Measurements from ENCODE around the gene PRUNE2.
"Not testable (repeated sequence)": the region's sequence is repeated elsewhere in the genome, so short reads cannot be mapped to it uniquely, and the experiment has no call there.

PRUNE2 gene

GRCh38 chr9:76868897-76869296 is 37.0 kb downstream of the PRUNE2 start:
- H3K9me3 Mint-ChIP-seq = no peaks in the 10 kb centered on the region
- H3K4me1 Mint-ChIP-seq (ENCODE audit: low read depth) = no peaks in the 10 kb centered on the region
- H3K4me3 Mint-ChIP-seq = no peak overlapping the region
- H3K27me3 Mint-ChIP-seq (ENCODE audit: low read depth) = peaks cover 10% of the 10 kb centered on the region
- H3K27ac Mint-ChIP-seq = no peak overlapping the region
- no peaks in the 10 kb centered on the region for H3K36me3 Mint-ChIP-seq (ENCODE audit: low read depth)

GRCh38 chr9:76866689-76867088 is 39.2 kb downstream of the PRUNE2 start:
- H3K4me3 Mint-ChIP-seq = no peak overlapping the region
- no peaks in the 10 kb centered on the region for H3K9me3 Mint-ChIP-seq
- H3K36me3 Mint-ChIP-seq (ENCODE audit: low read depth) = no peaks in the 10 kb centered on the region
- no peaks in the 10 kb centered on the region for H3K4me1 Mint-ChIP-seq (ENCODE audit: low read depth)
- H3K27ac Mint-ChIP-seq = no peak overlapping the region
- H3K27me3 Mint-ChIP-seq (ENCODE audit: low read depth) = peaks cover 6% of the 10 kb centered on the region

GRCh38 chr9:76863832-76864231 is 42.1 kb downstream of the PRUNE2 start:
- no peak overlapping the region for H3K4me3 Mint-ChIP-seq
- H3K4me1 Mint-ChIP-seq (ENCODE audit: low read depth) = no peaks in the 10 kb centered on the region
- no peaks in the 10 kb centered on the region for H3K36me3 Mint-ChIP-seq (ENCODE audit: low read depth)
- H3K27ac Mint-ChIP-seq = no peak overlapping the region
- H3K27me3 Mint-ChIP-seq (ENCODE audit: low read depth) = peaks cover 6% of the 10 kb centered on the region
- no peaks in the 10 kb centered on the region for H3K9me3 Mint-ChIP-seq

GRCh38 chr9:76859860-76860259 is 46.1 kb downstream of the PRUNE2 start:
- Mint-ChIP-seq H3K36me3 (ENCODE audit: low read depth) (no peaks in the 10 kb centered on the region), H3K4me1 (ENCODE audit: low read depth) (no peaks in the 10 kb centered on the region), H3K4me3 (no peak overlapping the region), H3K27ac (no peak overlapping the region), H3K9me3 (peaks cover 5% of the 10 kb centered on the region), H3K27me3 (ENCODE audit: low read depth) (no peaks in the 10 kb centered on the region)

- not testable (repeated sequence) for H3K9me3 Mint-ChIP-seq; H3K27ac Mint-ChIP-seq; H3K4me3 Mint-ChIP-seq; H3K27me3 Mint-ChIP-seq (ENCODE audit: low read depth); H3K4me1 Mint-ChIP-seq (ENCODE audit: low read depth); H3K36me3 Mint-ChIP-seq (ENCODE audit: low read depth)
Measured at GRCh38 chr9:76858248-76858647, 47.7 kb downstream of the PRUNE2 start.

- Mint-ChIP-seq H3K27me3 (ENCODE audit: low read depth) (no peaks in the 10 kb centered on the region), H3K4me3 (no peak overlapping the region), H3K36me3 (ENCODE audit: low read depth) (no peaks in the 10 kb centered on the region), H3K27ac (no peak overlapping the region), H3K9me3 (peaks cover 5% of the 10 kb centered on the region), H3K4me1 (ENCODE audit: low read depth) (no peaks in the 10 kb centered on the region)
Measured at GRCh38 chr9:76856016-76856415, 49.9 kb downstream of the PRUNE2 start.

GRCh38 chr9:76855015-76855414 is 50.9 kb downstream of the PRUNE2 start:
- no peaks in the 10 kb centered on the region for H3K4me1 Mint-ChIP-seq (ENCODE audit: low read depth)

GRCh38 chr9:76852026-76852425 is 53.9 kb downstream of the PRUNE2 start:
- Mint-ChIP-seq H3K27me3 (ENCODE audit: low read depth) (no peaks in the 10 kb centered on the region), H3K27ac (no peak overlapping the region), H3K4me1 (ENCODE audit: low read depth) (no peaks in the 10 kb centered on the region), H3K9me3 (no peaks in the 10 kb centered on the region), H3K36me3 (ENCODE audit: low read depth) (no peaks in the 10 kb centered on the region), H3K4me3 (no peak overlapping the region)

More at GRCh38 chr9:76855015-76855414, 50.9 kb downstream of the PRUNE2 start:
- H3K4me3 Mint-ChIP-seq = no peak overlapping the region
- no peak overlapping the region for H3K27ac Mint-ChIP-seq
- no peaks in the 10 kb centered on the region for H3K27me3 Mint-ChIP-seq (ENCODE audit: low read depth)
- H3K36me3 Mint-ChIP-seq (ENCODE audit: low read depth) = no peaks in the 10 kb centered on the region
- peaks cover 5% of the 10 kb centered on the region for H3K9me3 Mint-ChIP-seq

- Mint-ChIP-seq H3K27me3 (ENCODE audit: low read depth) (no peaks in the 10 kb centered on the region), H3K4me1 (ENCODE audit: low read depth) (no peaks in the 10 kb centered on the region), H3K4me3 (no peak overlapping the region), H3K36me3 (ENCODE audit: low read depth) (no peaks in the 10 kb centered on the region), H3K9me3 (no peaks in the 10 kb centered on the region), H3K27ac (no peak overlapping the region)
Measured at GRCh38 chr9:76846297-76846696, 59.6 kb downstream of the PRUNE2 start.

- no peak overlapping the region for H3K27ac Mint-ChIP-seq
- no peak overlapping the region for H3K4me3 Mint-ChIP-seq
Measured at GRCh38 chr9:76845254-76845653, 60.7 kb downstream of the PRUNE2 start.

GRCh38 chr9:76835571-76836283 is 70.2 kb downstream of the PRUNE2 start:
- H3K27ac Mint-ChIP-seq = no peak overlapping the region
- no peaks in the 10 kb centered on the region for H3K36me3 Mint-ChIP-seq (ENCODE audit: low read depth)

More at GRCh38 chr9:76845254-76845653, 60.7 kb downstream of the PRUNE2 start:
- Mint-ChIP-seq H3K36me3 (ENCODE audit: low read depth) (no peaks in the 10 kb centered on the region), H3K4me1 (ENCODE audit: low read depth) (no peaks in the 10 kb centered on the region), H3K9me3 (no peaks in the 10 kb centered on the region), H3K27me3 (ENCODE audit: low read depth) (no peaks in the 10 kb centered on the region)

GRCh38 chr9:76828447-76828846 is 77.5 kb downstream of the PRUNE2 start:
- H3K27me3 Mint-ChIP-seq (ENCODE audit: low read depth) = no peaks in the 10 kb centered on the region
- H3K4me3 Mint-ChIP-seq = no peak overlapping the region
- H3K36me3 Mint-ChIP-seq (ENCODE audit: low read depth) = no peaks in the 10 kb centered on the region
- H3K4me1 Mint-ChIP-seq (ENCODE audit: low read depth) = no peaks in the 10 kb centered on the region
- H3K9me3 Mint-ChIP-seq = no peaks in the 10 kb centered on the region
- no peak overlapping the region for H3K27ac Mint-ChIP-seq

More at GRCh38 chr9:76835571-76836283, 70.2 kb downstream of the PRUNE2 start:
- Mint-ChIP-seq H3K9me3 (no peaks in the 10 kb centered on the region), H3K27me3 (ENCODE audit: low read depth) (no peaks in the 10 kb centered on the region), H3K4me1 (ENCODE audit: low read depth) (no peaks in the 10 kb centered on the region), H3K4me3 (no peak overlapping the region)

- H3K4me1 Mint-ChIP-seq (ENCODE audit: low read depth) = no peaks in the 10 kb centered on the region
- H3K27ac Mint-ChIP-seq = no peak overlapping the region
- no peak overlapping the region for H3K4me3 Mint-ChIP-seq
- H3K27me3 Mint-ChIP-seq (ENCODE audit: low read depth) = no peaks in the 10 kb centered on the region
- no peaks in the 10 kb centered on the region for H3K9me3 Mint-ChIP-seq
- H3K36me3 Mint-ChIP-seq (ENCODE audit: low read depth) = no peaks in the 10 kb centered on the region
Measured at GRCh38 chr9:76827296-76828080, 78.4 kb downstream of the PRUNE2 start.

- peaks cover 4% of the 10 kb centered on the region for H3K27me3 Mint-ChIP-seq (ENCODE audit: low read depth)
- no peak overlapping the region for H3K27ac Mint-ChIP-seq
- no peaks in the 10 kb centered on the region for H3K36me3 Mint-ChIP-seq (ENCODE audit: low read depth)
- H3K9me3 Mint-ChIP-seq = no peaks in the 10 kb centered on the region
- no peaks in the 10 kb centered on the region for H3K4me1 Mint-ChIP-seq (ENCODE audit: low read depth)
- no peak overlapping the region for H3K4me3 Mint-ChIP-seq
Measured at GRCh38 chr9:76820431-76820830, 85.5 kb downstream of the PRUNE2 start.

- no peak overlapping the region for H3K4me3 Mint-ChIP-seq
- peaks cover 4% of the 10 kb centered on the region for H3K27me3 Mint-ChIP-seq (ENCODE audit: low read depth)
- no peak overlapping the region for H3K27ac Mint-ChIP-seq
- H3K36me3 Mint-ChIP-seq (ENCODE audit: low read depth) = no peaks in the 10 kb centered on the region
- no peaks in the 10 kb centered on the region for H3K4me1 Mint-ChIP-seq (ENCODE audit: low read depth)
- H3K9me3 Mint-ChIP-seq = no peaks in the 10 kb centered on the region
Measured at GRCh38 chr9:76818271-76818670, 87.6 kb downstream of the PRUNE2 start.

Measured in T-helper 1 cell treated with Interleukin-12 subunit alpha and Interleukin-12 subunit beta and Interleukin-4 antibody, amounts not matched to agents 30 μg/mL and 1 μg/mL, for 36 hours (primary cell).